Fibroblast of the aortic adventitia (primary cell): ENCODE data around the gene NWD2. TPM values are rescaled to one million over a fixed set of nuclear protein-coding genes. Genes with fewer than 3 reads are reported as not detected.

Experiments used
- DNase-seq: peaks from one replicate; pipeline ENCODE4 v3.0.0-alpha.2; 2010; ENCODE audit warnings: low read depth
- H3K4me3 ChIP-seq: 2 replicates; pipeline ENCODE4 v1.5.1; 2011; ENCODE audit warnings: low read depth, mild to moderate bottlenecking, control low read depth, low read length, moderate library complexity
- total RNA-seq: library from RNA; depleted of rRNA; stranded (reverse); fragments of >200 nt; gene quantifications from 2 replicates; pipeline ENCODE4 v1.2.3, GENCODE V29; 2012; ENCODE audit warnings: low replicate concordance
- TF ChIP-seq, protein P1 (sequence below): IDR thresholded peaks from 2 replicates; pipeline ENCODE4 v1.5.1; 2011; ENCODE audit warnings: mild to moderate bottlenecking, low read length, control low read depth, inconsistent platforms; ENCODE audit not compliant: insufficient read depth

NWD2 gene
- total RNA-seq, 1 donor: not detected

DNA sequence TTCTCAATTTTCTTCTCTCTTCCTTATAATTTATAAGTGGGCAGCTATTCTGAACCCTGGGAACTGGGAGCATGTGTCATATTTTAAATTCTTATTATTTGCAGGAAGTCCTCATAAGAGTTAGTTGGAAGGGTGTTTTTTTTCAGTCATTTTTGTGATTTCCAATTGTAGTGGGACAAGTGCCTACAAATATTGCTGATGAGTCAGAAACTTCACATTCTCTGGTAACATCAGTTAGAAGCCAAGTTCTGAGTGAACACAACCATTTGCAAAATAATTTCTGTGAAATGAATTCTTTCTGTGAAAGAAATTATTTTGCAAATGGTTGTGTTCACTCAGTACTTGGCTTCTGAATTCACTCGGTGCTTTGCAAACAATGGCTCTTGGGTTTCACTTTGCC lies 20.8 kb upstream of the NWD2 start:
- DNase-seq: no peak
- TF ChIP-seq, protein P1, sequence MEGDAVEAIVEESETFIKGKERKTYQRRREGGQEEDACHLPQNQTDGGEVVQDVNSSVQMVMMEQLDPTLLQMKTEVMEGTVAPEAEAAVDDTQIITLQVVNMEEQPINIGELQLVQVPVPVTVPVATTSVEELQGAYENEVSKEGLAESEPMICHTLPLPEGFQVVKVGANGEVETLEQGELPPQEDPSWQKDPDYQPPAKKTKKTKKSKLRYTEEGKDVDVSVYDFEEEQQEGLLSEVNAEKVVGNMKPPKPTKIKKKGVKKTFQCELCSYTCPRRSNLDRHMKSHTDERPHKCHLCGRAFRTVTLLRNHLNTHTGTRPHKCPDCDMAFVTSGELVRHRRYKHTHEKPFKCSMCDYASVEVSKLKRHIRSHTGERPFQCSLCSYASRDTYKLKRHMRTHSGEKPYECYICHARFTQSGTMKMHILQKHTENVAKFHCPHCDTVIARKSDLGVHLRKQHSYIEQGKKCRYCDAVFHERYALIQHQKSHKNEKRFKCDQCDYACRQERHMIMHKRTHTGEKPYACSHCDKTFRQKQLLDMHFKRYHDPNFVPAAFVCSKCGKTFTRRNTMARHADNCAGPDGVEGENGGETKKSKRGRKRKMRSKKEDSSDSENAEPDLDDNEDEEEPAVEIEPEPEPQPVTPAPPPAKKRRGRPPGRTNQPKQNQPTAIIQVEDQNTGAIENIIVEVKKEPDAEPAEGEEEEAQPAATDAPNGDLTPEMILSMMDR: no peak
- no peak overlapping the region for H3K4me3 ChIP-seq

DNA sequence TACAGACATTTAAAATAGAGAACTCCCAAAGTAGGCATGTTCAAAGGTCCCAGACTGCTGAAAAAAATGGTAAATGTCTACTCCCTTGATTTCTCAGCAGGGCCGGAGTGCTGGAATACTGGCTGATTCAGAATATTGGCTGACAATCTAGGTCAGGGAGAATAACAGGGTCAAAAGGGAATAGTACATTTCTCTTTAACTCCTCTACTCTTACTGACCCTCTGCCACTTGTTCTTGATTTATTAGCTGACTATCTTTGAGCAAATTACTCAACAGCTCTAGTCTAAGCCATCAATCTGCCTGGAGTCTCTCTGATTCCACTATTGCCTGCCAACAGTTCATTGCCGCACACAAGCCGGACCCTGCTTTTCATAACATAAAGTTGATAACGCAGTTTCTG lies 19.7 kb upstream of the NWD2 start:
- no peak overlapping the region for H3K4me3 ChIP-seq
- DNase-seq: no peak
- TF ChIP-seq, protein P1: no peak

DNA sequence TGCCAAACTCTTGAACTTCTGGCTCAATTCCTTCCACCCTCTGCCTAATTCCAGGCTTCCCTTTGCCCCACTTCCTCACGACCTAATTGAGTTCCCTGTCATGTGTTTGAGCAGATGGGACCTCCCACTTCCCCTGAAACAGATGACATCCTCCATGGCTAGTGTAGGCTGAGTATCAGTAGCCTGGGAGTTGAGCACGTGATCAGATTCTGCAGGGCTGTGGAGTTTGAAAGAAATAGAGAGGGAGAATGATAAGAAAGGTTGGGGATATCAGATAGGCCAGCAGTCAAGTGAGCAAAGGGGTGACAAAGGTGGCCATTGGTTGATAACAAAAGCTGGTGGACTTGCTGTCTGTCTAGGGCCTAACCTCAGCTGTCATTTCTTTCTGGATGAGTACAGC lies 18.8 kb upstream of the NWD2 start:
- TF ChIP-seq, protein P1: no peak
- H3K4me3 ChIP-seq: no peak overlapping the region
- no peak for DNase-seq

DNA sequence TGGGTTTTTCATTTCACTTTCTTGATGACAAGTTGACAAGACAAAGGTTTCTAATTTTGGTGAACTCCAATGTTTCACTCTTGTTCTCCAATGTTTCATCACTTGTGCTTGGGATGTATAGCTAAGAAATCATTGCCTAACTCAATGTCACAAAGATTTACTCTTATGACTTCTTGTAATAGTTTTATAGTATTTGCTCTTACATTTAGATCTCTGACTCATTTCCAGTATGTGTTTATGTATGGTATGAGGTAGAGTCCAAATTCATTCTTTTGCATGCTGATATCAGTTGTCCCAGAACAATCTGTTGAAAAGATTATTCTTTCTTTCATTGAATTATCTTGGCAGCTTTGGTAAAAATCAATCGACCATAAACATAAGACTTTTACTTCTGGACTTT lies 12.2 kb upstream of the NWD2 start:
- TF ChIP-seq, protein P1: no peak
- no peak for DNase-seq

DNA sequence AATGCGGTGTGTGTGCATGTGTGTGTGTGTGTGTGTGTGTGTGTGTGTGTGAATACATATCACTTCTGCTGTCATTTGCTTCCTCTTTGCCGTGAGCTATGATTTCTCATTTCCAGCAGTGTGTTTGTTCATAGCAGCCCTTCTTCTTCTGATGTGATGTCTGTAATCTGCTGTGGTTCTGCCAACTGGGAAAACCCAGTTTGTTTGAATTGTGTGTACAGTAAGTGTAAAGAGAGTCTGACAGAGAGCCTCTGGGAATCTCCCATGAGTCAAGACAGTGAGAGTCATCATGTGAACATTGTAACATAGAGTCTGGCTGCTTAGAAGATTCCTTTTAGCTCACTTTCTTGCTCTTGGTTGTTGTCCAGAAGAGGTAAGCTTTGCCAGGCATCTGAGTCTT lies 8.4 kb upstream of the NWD2 start:
- TF ChIP-seq, protein P1: no peak
- DNase-seq: no peak
- H3K4me3 ChIP-seq: no peak overlapping the region

More for the DNA sequence above, 12.2 kb upstream of the NWD2 start:
- no peak overlapping the region for H3K4me3 ChIP-seq

DNA sequence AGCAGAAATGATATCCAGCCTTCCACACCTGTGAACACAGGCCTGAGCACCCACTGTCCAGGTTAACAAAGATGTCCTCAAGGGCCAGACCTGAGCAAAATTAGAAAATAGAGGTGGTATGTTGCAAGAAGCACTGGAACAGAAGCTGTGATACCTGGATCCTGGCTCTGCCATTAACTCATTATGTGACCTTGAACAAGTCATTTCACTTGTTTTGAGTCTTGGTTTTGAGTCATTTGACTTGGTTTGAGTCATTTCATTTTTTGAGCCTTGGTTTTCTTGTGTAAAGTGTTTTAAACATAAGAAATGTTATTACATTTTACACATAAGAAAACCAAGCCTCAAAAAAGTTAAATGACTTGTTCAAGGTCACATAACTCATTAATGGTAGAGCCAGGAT lies 2.9 kb upstream of the NWD2 start:
- no peak overlapping the region for H3K4me3 ChIP-seq
- TF ChIP-seq, protein P1: no peak
- no peak for DNase-seq

DNA sequence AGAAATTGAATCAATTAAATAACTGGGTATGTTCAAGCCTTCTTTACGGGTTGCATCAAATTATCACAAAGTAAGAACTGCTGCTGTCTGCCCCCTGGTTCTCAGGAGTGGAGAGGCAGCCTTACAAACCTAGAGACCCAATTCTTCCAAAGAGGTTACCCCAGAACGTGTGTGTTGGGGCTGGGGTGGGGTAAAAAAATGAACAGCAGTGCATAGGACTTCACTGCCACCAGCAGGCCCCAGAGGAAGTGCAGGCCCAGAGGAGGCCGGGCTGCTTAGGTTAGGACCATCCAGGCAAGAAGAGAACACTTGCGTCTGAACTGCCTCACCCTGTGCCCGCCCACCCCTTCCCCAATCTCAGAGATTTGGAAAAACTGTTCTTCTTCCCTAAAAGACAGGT lies 1.5 kb upstream of the NWD2 start:
- DNase-seq: no peak
- TF ChIP-seq, protein P1: no peak
- H3K4me3 ChIP-seq: no peak overlapping the region
